Inferior parietal cortex (tissue), 1 donor: ENCODE data around the gene QPCTL.
A peak's percentile ranks its signal among the peaks of the same experiment; 100 is the strongest.
"Not testable (repeated sequence)": the region's sequence is repeated elsewhere in the genome, so short reads cannot be mapped to it uniquely, and the experiment has no call there.

ENCODE experiments used
- DNase-seq: peaks from one replicate; pipeline ENCODE4 v3.0.0-alpha.2; 2016; ENCODE audit errors: extremely low spot score

The QPCTL gene

GRCh38 chr19:45717131-45717982, 24.9 kb downstream of the QPCTL start:
- peak; percentile 99 for DNase-seq

GRCh38 chr19:45717983-45718650, 25.7 kb downstream of the QPCTL start:
- DNase-seq = no peak

- not testable (repeated sequence) for DNase-seq
Measured at GRCh38 chr19:45720065-45720464, 27.6 kb downstream of the QPCTL start.

GRCh38 chr19:45728683-45729082, 36.2 kb downstream of the QPCTL start:
- not testable (repeated sequence) for DNase-seq

- no peak for DNase-seq
Measured at GRCh38 chr19:45729800-45730290, 37.4 kb downstream of the QPCTL start.

- peak; percentile 98 for DNase-seq
Measured at GRCh38 chr19:45730368-45731288, 38.2 kb downstream of the QPCTL start, which contains the start of gene FBXO46. TSS of gene FBXO46 (minus strand) at chr19:45730896. CDS start at chr19:45713495, 17,401 bp downstream.

- no peak for DNase-seq
Measured at GRCh38 chr19:45733160-45733810, 40.8 kb downstream of the QPCTL start, which contains the start of gene MEIOSIN. TSS of gene MEIOSIN (plus strand) at chr19:45733439. CDS start at chr19:45735377, 1,938 bp downstream.

GRCh38 chr19:45739498-45740439, 47.3 kb downstream of the QPCTL start:
- no peak for DNase-seq

- DNase-seq = no peak
Measured at GRCh38 chr19:45742969-45743368, 50.5 kb downstream of the QPCTL start.

GRCh38 chr19:45745606-45746005, 53.1 kb downstream of the QPCTL start:
- DNase-seq = no peak

GRCh38 chr19:45746866-45747265, 54.4 kb downstream of the QPCTL start:
- DNase-seq = no peak

GRCh38 chr19:45747513-45747912, 55.0 kb downstream of the QPCTL start:
- DNase-seq = no peak

- DNase-seq = not testable (repeated sequence)
Measured at GRCh38 chr19:45751483-45751882, 59.0 kb downstream of the QPCTL start.

GRCh38 chr19:45752639-45753038, 60.2 kb downstream of the QPCTL start:
- DNase-seq = no peak

GRCh38 chr19:45753548-45753947, 61.1 kb downstream of the QPCTL start:
- DNase-seq = no peak
